ENCODE results near the gene CTDNEP1.

DNA sequence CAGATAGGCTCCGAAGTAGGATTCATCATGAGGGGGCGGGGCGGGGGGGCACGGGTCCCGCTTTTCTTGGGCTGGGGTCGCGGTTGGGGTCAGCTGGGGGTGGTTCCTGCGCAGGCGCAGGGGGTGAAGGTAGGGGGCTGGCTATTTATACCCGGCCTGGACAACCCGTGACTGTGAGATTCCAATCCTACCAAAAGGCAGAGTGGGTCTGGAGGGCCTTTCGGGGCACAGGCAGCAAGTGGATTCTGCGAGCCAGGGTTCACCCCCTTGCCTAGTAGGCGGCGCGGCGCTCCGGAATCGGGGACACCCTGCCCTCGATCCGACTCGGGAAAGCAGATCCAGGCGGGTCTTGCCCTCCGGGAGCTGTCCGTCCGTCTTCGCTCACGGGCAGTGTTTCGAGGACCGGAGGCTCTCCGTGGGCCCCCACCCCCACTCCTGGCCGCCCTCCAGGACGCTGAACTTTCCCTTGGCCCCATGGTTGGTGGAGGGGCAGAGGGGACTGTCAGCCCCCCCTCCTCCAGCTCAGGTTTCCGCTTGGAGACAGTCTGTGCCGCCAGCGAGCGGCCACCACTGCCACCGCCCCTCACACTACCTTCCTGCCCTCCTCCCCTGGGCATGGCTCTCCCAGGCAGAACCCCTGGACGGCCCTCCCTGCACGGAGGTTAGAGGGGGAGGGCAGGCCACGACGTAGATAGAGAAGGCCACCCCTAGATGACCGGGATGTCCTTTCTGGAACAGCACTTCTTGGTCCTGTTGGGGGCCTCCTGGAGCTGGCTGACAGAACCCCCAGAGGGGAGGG is 30.6 kb upstream of the CTDNEP1 start:
- TF ChIP-seq, protein P1, sequence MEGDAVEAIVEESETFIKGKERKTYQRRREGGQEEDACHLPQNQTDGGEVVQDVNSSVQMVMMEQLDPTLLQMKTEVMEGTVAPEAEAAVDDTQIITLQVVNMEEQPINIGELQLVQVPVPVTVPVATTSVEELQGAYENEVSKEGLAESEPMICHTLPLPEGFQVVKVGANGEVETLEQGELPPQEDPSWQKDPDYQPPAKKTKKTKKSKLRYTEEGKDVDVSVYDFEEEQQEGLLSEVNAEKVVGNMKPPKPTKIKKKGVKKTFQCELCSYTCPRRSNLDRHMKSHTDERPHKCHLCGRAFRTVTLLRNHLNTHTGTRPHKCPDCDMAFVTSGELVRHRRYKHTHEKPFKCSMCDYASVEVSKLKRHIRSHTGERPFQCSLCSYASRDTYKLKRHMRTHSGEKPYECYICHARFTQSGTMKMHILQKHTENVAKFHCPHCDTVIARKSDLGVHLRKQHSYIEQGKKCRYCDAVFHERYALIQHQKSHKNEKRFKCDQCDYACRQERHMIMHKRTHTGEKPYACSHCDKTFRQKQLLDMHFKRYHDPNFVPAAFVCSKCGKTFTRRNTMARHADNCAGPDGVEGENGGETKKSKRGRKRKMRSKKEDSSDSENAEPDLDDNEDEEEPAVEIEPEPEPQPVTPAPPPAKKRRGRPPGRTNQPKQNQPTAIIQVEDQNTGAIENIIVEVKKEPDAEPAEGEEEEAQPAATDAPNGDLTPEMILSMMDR (IDR thresholded peaks at IDR 0.05) = no peak
- no peak for TF ChIP-seq POLR2AphosphoS5 (IDR thresholded peaks at IDR 0.05)
